HepG2 (cell line): Measurements from ENCODE around the gene DCAF4L1. TPM values are rescaled to one million over a fixed set of nuclear protein-coding genes. Genes with fewer than 3 reads are reported as not detected.

ENCODE experiments used
- ATRX ChIP-seq: sonication (generic); formaldehyde crosslinking; IDR thresholded peaks from 2 replicates; pipeline ENCODE4 v1.4.0; 2020; ENCODE audit warnings: missing genetic modification reagents, borderline replicate concordance
- CC2D1A ChIP-seq: sonication (generic); formaldehyde crosslinking; IDR thresholded peaks from 2 replicates; pipeline ENCODE4 v1.8.1; 2023; ENCODE audit warnings: mild to moderate bottlenecking, missing genetic modification reagents
- FOXM1 ChIP-seq: sonication (generic); formaldehyde crosslinking; IDR thresholded peaks from 2 replicates; pipeline ENCODE4 v1.5.0; 2020; ENCODE audit warnings: missing genetic modification reagents
- GTF3A ChIP-seq: sonication (generic); formaldehyde crosslinking; conservative IDR thresholded peaks from 2 replicates; pipeline ENCODE4 v1.4.0; 2020; ENCODE audit warnings: mild to moderate bottlenecking, missing genetic modification reagents
- GZF1 ChIP-seq: sonication (generic); formaldehyde crosslinking; IDR thresholded peaks from 2 replicates; pipeline ENCODE4 v1.5.1; 2020; ENCODE audit warnings: mild to moderate bottlenecking, missing genetic modification reagents
- HDAC2 ChIP-seq: sonication (generic); formaldehyde crosslinking; IDR thresholded peaks from 2 replicates; pipeline ENCODE4 v1.4.0; 2020; ENCODE audit warnings: missing genetic modification reagents
- JDP2 ChIP-seq: sonication (generic); formaldehyde crosslinking; IDR thresholded peaks from 2 replicates; pipeline ENCODE4 v1.8.1; 2022; ENCODE audit warnings: missing genetic modification reagents, borderline replicate concordance
- NFIC ChIP-seq: IDR thresholded peaks from 2 replicates; pipeline ENCODE4 v1.6.1; 2012; ENCODE audit warnings: mild to moderate bottlenecking, low read length, inconsistent platforms
- PCBP2 ChIP-seq: fragments of 200-400 bp; formaldehyde crosslinking; optimal IDR thresholded peaks from 2 replicates; pipeline ENCODE3; 2018; ENCODE audit warnings: low read length, low read depth; ENCODE audit not compliant: poor library complexity, severe bottlenecking
- SCMH1 ChIP-seq: sonication (generic); formaldehyde crosslinking; IDR thresholded peaks from 2 replicates; pipeline ENCODE4 v1.9.0; 2021; ENCODE audit warnings: missing genetic modification reagents, mild to moderate bottlenecking, borderline replicate concordance
- SIX1 ChIP-seq: sonication (generic); formaldehyde crosslinking; IDR thresholded peaks from 2 replicates; pipeline ENCODE4 v1.4.0; 2020; ENCODE audit warnings: missing genetic modification reagents, borderline replicate concordance
- SKI ChIP-seq: fragments of 450-650 bp; IDR thresholded peaks from one replicate; pipeline ENCODE4 v1.6.1; 2018; ENCODE audit warnings: mild to moderate bottlenecking; ENCODE audit not compliant: partially characterized antibody
- SMAD9 ChIP-seq: sonication (generic); formaldehyde crosslinking; IDR thresholded peaks from 2 replicates; pipeline ENCODE4 v1.5.1; 2020; ENCODE audit warnings: mild to moderate bottlenecking, missing genetic modification reagents
- TBL1XR1 ChIP-seq: fragments of 150-350 bp; IDR thresholded peaks from 2 replicates; pipeline ENCODE4 v1.6.1; 2014; ENCODE audit warnings: borderline replicate concordance, low read length; ENCODE audit not compliant: partially characterized antibody
- TFE3 ChIP-seq: IDR thresholded peaks from 2 replicates; pipeline ENCODE4 v1.6.1; 2016
- ZKSCAN8 ChIP-seq: IDR thresholded peaks from 2 replicates; pipeline ENCODE4 v1.6.1; 2016; ENCODE audit warnings: borderline replicate concordance, missing genetic modification reagents, missing compliant biosample characterization
- ZNF121 ChIP-seq: sonication (generic); formaldehyde crosslinking; IDR thresholded peaks from 2 replicates; pipeline ENCODE4 v1.5.0; 2020; ENCODE audit warnings: mild to moderate bottlenecking, missing genetic modification reagents
- ZNF180 ChIP-seq: sonication (generic); formaldehyde crosslinking; IDR thresholded peaks from 2 replicates; pipeline ENCODE4 v1.4.0; 2020; ENCODE audit warnings: low read depth, missing genetic modification reagents, borderline replicate concordance
- ZNF430 ChIP-seq: sonication (generic); formaldehyde crosslinking; IDR thresholded peaks from 2 replicates; pipeline ENCODE4 v1.9.0; 2021; ENCODE audit warnings: mild to moderate bottlenecking, missing genetic modification reagents
- ZNF550 ChIP-seq: sonication (generic); formaldehyde crosslinking; IDR thresholded peaks from 2 replicates; pipeline ENCODE4 v1.4.0; 2020; ENCODE audit warnings: mild to moderate bottlenecking, missing genetic modification reagents, borderline replicate concordance
- ZNF670 ChIP-seq: sonication (generic); formaldehyde crosslinking; IDR thresholded peaks from 2 replicates; pipeline ENCODE4 v1.8.0; 2022; ENCODE audit warnings: mild to moderate bottlenecking, missing genetic modification reagents, borderline replicate concordance
- ZNF772 ChIP-seq: sonication (generic); formaldehyde crosslinking; IDR thresholded peaks from 2 replicates; pipeline ENCODE4 v1.5.0; 2020; ENCODE audit warnings: mild to moderate bottlenecking, missing genetic modification reagents
- ZNF773 ChIP-seq: sonication (generic); formaldehyde crosslinking; IDR thresholded peaks from 2 replicates; pipeline ENCODE4 v1.4.0; 2020; ENCODE audit warnings: missing genetic modification reagents, borderline replicate concordance
- ZNF782 ChIP-seq: sonication (generic); formaldehyde crosslinking; IDR thresholded peaks from 2 replicates; pipeline ENCODE4 v1.4.0; 2020; ENCODE audit warnings: missing genetic modification reagents, mild to moderate bottlenecking, borderline replicate concordance
- polyA plus RNA-seq, 8 experiments: library from polyadenylated mRNA; depleted of rRNA in 3 of 8; stranded (reverse) in 7 of 8; unstranded in 1 of 8; fragments of >200 nt; fragmentation: Illumina TruSeq in 4 of 8; extraction: Trizol in 4 of 8; gene quantifications; 2 replicates each; pipeline versions ENCODE4 v1.2.1 to v1.2.3, GENCODE V29; 2011 to 2016; ENCODE audit warnings: low read depth in 4 of 8, missing spikeins in 1 of 8, mixed read lengths in 1 of 8; ENCODE audit not compliant: insufficient read depth in 1 of 8
- total RNA-seq, 5 experiments: library from RNA; depleted of rRNA; stranded (reverse); fragments of >200 nt; fragmentation: Illumina TruSeq; extraction: Trizol; gene quantifications; 2 replicates each; pipeline ENCODE4 v1.2.3, GENCODE V29; 2016; ENCODE audit warnings: low read depth in 1 of 5

DCAF4L1 gene
- total and polyA plus RNA-seq, 2 of the 13 experiments (the other 11 are each of a cell fraction or from before 2014, with no cell fraction given), result 0.05 to 0.09 TPM

- TF ChIP-seq SKI (peak; percentile 24), TFE3 (CRISPR knock-in tag) (no peak), PCBP2 (no peak), ZNF550 (CRISPR knock-in tag) (no peak), ZNF430 (CRISPR knock-in tag) (no peak), ZNF180 (CRISPR knock-in tag) (no peak), FOXM1 (no peak), GZF1 (CRISPR knock-in tag) (peak; percentile 80; the same call in 1 of the 2 replicates), JDP2 (CRISPR knock-in tag) (no peak), SCMH1 (no peak), ATRX (CRISPR knock-in tag) (no peak), ZNF121 (CRISPR knock-in tag) (peak; percentile 56; the same call in 1 of the 2 replicates), TBL1XR1 (no peak), ZKSCAN8 (CRISPR knock-in tag) (no peak; the same call in 1 of the 2 replicates), ZNF670 (CRISPR knock-in tag) (peak; percentile 63; the same call in 1 of the 2 replicates), ZNF773 (CRISPR knock-in tag) (no peak), HDAC2 (CRISPR knock-in tag) (peak; percentile 83), CC2D1A (CRISPR knock-in tag) (peak; percentile 90; the same call in 1 of the 2 replicates), SIX1 (CRISPR knock-in tag) (no peak), GTF3A (CRISPR knock-in tag) (no peak), NFIC (no peak), ZNF772 (peak; percentile 41; the same call in 1 of the 2 replicates), SMAD9 (CRISPR knock-in tag) (no peak), ZNF782 (CRISPR knock-in tag) (no peak)
Observed at GRCh38 chr4:41990365-41991111, 9.0 kb downstream of the DCAF4L1 start, which contains the start of gene SLC30A9 (continued).
